GM19452 (cell line): ENCODE measurements around the gene HM13.
"Not testable (repeated sequence)": the region's sequence is repeated elsewhere in the genome, so short reads cannot be mapped to it uniquely, and the experiment has no call there.

Experiments
- ATAC-seq: cut with Tn5 transposase; IDR thresholded peaks from one replicate; pipeline ENCODE4 v1.9.1; 2021; ENCODE audit not compliant: unreplicated experiment

HM13 gene

DNA sequence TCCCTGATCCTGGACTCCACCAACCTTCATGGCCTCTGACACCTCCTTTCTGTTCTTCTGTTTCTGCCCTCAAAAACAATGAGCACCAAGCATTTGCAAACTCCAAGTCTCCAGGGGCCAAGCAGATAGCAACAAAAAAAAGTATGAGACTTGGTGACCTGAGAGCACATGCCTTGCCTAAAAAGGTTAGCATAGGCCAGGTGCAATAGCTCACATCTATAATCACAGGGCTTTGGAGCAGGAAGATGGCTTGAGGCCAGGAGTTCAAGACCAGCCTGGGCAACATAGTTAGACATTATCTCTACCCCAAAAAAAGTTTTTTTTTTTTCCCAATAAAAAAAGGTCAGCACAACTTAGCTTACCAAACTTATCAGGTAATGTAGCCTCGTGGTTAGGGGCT lies 13.7 kb upstream of the HM13 start:
- no peak for ATAC-seq

GRCh38 chr20:31502884-31503673 lies 11.2 kb upstream of the HM13 start:
- ATAC-seq, result peak; percentile 95

- ATAC-seq, result no peak
These were observed 8.3 kb upstream of the HM13 start for GRCh38 chr20:31505903-31506302.

DNA sequence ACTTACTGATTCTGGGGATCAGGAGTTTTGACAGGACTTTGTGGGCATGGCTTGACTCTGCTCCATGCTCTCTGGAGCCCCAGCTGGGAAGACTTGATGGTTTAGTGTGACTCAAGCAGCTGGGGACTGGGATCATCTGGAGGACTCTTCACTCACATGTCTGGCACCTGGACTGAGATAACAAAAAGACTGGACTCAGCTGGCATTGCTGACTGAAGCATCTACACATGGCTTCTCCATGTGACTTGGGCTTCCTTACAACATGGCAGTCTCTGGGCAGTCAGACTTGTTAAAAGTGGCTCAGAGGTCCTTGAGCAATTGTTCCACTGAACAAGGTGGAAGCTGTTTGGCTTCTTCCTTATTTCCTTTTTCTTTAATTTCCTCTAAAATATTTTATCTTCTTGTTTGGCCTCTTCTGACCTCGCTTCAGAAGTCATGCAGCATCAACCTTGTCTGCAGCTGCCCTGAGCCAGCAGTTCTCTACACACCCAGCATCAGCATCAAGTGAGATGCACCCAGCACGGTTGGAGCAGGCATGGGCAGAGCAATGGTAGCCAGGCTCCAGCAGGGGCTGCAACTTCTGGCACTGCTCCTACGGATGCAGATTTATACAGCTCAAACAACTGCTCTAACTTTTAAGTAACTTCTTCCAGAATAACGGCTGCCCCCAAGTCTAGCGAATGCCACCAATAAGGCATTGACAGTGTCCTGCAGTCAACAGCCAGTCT lies 5.6 kb upstream of the HM13 start:
- no peak for ATAC-seq

- no peak for ATAC-seq
These were observed 981 bp downstream of the HM13 start for GRCh38 chr20:31515072-31515774.

GRCh38 chr20:31515775-31516107 lies 1.5 kb downstream of the HM13 start:
- no peak for ATAC-seq

DNA sequence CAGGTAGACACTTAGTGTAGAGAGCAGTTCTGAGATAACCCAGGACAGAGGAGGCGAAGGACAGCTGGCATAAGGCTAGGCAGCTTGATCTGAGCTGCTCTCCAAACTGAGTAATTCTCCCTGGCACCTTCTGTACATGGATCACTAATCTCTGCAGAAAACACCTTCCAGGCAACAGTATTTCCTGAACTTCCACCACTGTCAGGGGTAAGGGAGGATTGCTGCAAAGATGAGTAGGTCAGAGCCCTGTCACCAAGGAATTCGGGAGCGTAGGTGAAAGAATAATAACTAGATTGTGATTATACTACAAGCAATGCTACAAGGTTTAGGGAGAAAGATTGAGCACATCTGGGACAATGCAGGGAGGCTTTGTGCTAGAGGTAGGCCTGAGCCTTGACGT lies 1.9 kb downstream of the HM13 start:
- no peak for ATAC-seq

GRCh38 chr20:31516651-31517050 lies 2.4 kb downstream of the HM13 start:
- no peak for ATAC-seq

- ATAC-seq, result no peak
These were observed 3.1 kb downstream of the HM13 start for GRCh38 chr20:31517373-31517772.

DNA sequence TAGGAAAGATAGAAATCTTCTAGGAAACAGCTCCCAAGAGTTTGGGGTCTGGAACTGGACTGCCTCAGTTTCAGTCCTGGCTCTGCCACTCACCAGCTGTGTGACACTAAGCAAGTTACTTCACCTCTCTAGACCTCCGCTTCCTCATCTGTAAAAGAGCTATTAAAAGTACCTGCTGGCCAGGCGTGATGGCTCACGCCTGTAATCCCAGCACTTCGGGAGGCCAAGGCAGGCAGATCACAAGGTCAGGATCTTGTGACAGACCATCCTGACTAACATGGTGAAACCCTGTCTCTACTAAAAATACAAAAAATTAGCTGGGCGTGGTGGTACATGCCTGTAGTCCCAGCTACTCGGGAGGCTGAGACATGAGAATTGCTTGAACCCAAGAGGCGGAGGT lies 7.0 kb downstream of the HM13 start:
- not testable (repeated sequence) for ATAC-seq

DNA sequence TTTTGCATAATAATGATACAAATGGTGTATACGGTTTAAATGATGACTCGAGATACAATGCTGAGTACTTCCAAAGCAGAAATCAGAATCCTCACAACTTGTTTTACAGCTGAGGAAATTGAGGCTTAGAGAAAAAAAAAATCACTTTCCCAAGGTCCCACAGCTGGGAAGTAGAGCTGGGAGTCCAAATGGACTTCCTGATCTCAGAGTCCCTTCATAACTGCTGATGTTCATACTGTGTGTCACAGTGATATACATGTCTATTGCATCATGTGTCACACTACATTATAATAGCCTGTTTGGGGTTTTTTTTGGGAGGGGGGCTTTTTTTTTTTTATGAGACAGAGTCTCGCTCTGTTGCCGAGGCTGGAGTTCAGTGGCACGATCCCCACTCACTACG lies 8.5 kb downstream of the HM13 start:
- no peak for ATAC-seq

DNA sequence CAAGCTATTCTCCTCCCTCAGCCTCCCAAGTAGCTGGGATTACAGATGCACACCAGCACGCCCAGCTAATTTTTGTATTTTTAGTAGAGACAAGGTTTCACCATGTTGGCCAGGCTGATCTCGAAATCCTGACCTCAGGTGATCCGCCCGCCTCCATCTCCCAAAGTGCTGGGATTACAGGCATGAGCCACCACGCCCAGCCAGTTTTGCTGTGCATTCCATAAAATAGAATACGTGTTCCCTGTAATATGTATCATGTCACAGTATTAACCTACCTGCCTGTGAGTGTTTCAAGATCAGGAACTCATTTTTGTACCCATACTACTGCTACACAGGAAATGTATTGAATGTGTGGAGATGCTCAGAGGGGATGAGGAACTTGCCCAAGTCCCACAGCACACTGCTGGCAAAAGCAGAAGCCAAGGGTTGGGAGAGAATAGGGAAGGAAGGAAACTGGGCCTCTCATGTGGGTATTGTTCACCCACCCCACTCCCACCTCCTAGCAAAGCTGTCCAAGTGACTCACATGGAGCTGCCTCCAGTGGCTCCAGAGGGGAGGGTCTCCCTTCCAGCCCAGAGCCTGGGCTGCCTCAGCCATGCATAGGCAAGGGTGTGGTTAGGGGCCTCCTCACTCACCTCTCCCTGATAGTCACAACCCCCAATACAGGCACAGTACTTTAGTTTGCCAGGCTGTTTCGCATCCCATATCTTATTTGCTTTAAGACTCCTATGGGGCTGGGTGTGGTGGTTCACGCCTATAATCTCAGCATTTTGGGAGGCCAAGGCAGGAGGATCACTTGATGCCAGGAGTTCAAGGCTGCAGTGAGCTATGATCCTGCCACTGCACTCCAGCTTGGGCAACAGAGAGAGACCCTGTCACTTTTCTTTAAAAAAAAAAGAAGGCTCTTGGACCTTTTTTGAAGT lies 9.4 kb downstream of the HM13 start:
- ATAC-seq, result no peak

DNA sequence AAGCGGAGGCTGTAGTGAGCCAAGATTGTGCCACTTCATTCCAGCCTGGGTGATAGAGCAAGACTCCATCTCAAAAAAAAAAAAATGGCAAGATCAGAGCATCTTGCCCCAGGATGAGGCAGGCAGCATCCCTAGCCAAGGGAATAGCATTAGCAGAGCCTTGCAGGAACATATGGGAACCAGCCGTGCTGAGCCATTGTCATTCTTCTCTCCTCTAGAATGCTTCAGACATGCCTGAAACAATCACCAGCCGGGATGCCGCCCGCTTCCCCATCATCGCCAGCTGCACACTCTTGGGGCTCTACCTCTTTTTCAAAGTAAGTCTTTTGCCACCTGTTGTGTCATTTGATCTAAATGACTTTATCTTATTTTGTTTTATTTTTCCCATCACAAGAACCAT lies 13.0 kb downstream of the HM13 start:
- ATAC-seq, result no peak

DNA sequence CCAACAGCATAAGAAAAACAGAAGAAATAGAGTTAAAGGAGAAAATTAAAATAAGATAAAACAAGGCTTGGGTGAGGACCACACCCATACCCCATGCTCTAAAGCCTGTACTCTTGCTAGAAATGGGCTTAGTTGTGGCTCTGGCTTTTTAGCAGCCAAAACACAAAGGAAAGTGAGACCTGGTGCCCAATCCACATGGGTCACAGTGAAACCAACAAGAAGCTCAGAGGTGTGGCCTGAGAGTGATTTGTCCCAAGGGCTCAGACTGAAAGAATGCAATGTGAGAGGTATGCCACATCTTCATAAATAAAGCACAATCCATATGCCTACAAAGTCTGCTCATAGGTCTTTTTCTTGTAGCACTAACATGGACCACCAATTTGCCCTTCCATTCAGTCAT lies 21.1 kb downstream of the HM13 start:
- ATAC-seq, result no peak

GRCh38 chr20:31536575-31536974 lies 22.3 kb downstream of the HM13 start:
- no peak for ATAC-seq

DNA sequence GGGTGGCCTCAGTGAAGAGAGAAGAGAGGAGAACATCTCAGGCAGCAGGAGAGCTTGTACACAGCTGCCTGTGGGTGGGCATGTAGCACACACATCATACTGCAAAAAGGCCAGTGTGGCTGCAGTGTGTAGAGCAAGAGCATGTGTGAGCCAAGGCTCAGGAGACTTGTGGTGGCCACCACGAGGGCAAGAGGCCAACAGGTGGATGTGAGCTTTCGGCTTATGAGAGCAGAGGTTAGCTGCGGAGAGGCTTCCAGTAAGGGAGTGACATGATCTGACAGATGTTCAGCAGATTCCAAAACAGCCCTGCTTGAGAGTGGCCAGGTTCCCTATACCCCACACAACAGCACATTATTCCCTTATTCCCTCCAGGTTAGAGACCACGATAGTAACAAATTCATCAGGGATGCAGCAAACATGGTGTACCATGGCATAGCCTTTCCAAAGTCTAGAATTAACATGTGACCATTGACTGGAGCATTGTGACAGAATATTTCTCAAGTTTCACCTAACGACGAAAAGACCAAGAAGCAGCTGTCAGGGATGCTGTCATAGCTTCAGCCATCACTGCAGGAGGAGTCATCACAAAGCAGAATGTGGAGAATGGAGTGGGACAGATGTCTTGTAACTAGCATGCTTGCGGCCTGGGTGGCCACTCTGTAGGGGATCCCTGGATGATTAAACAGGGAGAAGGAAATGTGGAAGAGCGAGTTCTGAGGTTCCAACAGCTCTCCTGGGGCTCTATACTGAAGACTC lies 23.1 kb downstream of the HM13 start:
- ATAC-seq, result no peak

DNA sequence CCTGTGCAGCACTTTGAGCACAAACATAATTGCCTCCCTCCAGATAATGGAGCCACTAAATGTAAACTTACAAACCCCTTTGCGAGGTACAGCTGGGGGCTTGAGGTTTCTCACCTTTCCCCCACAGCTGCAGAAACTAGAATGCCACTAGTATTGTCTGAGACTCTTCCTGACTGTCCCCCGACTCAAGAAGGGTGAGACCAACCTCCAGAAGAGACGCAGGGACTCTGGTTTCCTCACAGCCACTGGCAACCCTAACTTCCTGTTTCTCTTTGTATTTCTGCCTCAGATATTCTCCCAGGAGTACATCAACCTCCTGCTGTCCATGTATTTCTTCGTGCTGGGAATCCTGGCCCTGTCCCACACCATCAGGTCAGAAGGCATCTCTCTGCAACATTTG lies 23.6 kb downstream of the HM13 start:
- ATAC-seq, result no peak

DNA sequence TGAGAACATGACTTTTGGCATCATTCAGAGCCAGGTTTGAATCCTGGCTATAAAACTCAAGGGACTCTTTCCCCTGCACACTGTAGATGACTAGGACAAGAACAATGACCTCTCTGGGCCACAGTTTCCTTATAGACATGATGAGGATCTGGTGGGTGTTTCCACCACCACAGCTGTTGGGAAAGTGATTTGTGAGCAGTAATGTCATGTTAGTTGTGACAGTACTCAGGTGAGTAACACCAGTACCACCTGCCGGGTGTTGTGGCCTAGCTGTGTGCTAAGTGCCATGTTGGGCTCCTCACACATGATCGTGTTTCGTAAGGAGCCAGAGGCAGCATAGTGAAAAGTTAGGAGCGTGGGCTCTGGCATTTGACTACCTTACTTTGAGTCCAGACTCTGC lies 24.1 kb downstream of the HM13 start:
- no peak for ATAC-seq

DNA sequence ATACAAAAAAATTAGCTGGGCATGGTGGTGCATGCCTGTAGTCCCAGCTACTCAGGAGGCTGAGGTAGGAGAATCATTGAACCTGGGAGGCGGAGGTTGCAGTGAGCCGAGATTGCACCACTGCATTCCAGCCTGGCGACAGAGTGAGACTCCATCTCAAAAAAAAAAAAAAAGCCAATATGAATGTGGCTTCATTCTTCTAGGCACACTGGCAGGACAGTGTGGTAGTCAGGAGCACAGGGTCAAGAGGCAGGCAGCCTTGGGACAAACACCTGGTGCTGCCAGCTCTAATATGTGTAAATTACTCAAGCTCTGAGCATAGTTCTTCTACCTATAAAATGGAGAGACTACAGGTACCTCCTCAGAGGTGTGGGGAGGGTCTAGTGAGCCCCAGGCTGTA lies 25.4 kb downstream of the HM13 start:
- not testable (repeated sequence) for ATAC-seq

- ATAC-seq, result no peak
These were observed 26.2 kb downstream of the HM13 start for GRCh38 chr20:31540406-31540805.
